H9 (cell line): Measurements from ENCODE around the gene MAPK8IP2. TPM values are rescaled to one million over a fixed set of nuclear protein-coding genes. Genes with fewer than 3 reads are reported as not detected.

Experiments
- DNase-seq: peaks from one replicate; pipeline ENCODE4 v3.0.0-alpha.2; 2017
- H2AFZ ChIP-seq: one replicate; pipeline ENCODE4 v1.6.1; 2013; ENCODE audit warnings: mild to moderate bottlenecking, low read length, control low read depth, moderate library complexity
- H2AK5ac ChIP-seq: 2 replicates; pipeline ENCODE4 v1.6.1; 2013; ENCODE audit warnings: low read length, control low read depth, mixed read lengths; ENCODE audit not compliant: insufficient read length
- H2BK120ac ChIP-seq: one replicate; pipeline ENCODE4 v1.6.1; 2013; ENCODE audit warnings: low read depth, mild to moderate bottlenecking, low read length, control low read depth, inconsistent platforms; ENCODE audit not compliant: poor library complexity, severe bottlenecking
- H2BK12ac ChIP-seq: 2 replicates; pipeline ENCODE4 v1.6.1; 2013; ENCODE audit warnings: low read length, control low read depth, mixed read lengths, low read depth; ENCODE audit not compliant: insufficient read length
- H2BK15ac ChIP-seq: 2 replicates; pipeline ENCODE4 v1.6.1; 2013; ENCODE audit warnings: low read depth, low read length, control low read depth
- H2BK20ac ChIP-seq: one replicate; pipeline ENCODE4 v1.6.1; 2013; ENCODE audit warnings: low read depth, mild to moderate bottlenecking, low read length, control low read depth, inconsistent platforms; ENCODE audit not compliant: poor library complexity, severe bottlenecking
- H2BK5ac ChIP-seq: 2 replicates; pipeline ENCODE4 v1.6.1; 2013; ENCODE audit warnings: low read length, control low read depth, mixed read lengths; ENCODE audit not compliant: insufficient read length
- H3K14ac ChIP-seq: 2 replicates; pipeline ENCODE4 v1.6.1; 2013; ENCODE audit warnings: low read length, control low read depth; ENCODE audit not compliant: insufficient read depth
- H3K18ac ChIP-seq: 2 replicates; pipeline ENCODE4 v1.6.1; 2013; ENCODE audit warnings: low read depth, mild to moderate bottlenecking, mixed read lengths, low read length, control low read depth; ENCODE audit not compliant: insufficient read length
- H3K23ac ChIP-seq: 2 replicates; pipeline ENCODE4 v1.6.1; 2013; ENCODE audit warnings: low read length, control low read depth, mixed read lengths, low read depth; ENCODE audit not compliant: insufficient read length
- H3K23me2 ChIP-seq: 2 replicates; pipeline ENCODE4 v1.6.1; 2013; ENCODE audit warnings: low read depth, mild to moderate bottlenecking, mixed read lengths, low read length, control low read depth; ENCODE audit not compliant: insufficient read length, poor library complexity, severe bottlenecking
- H3K27ac ChIP-seq: 2 replicates; pipeline ENCODE4 v1.5.1; 2013; ENCODE audit warnings: low read length, control low read depth, mixed read lengths, low read depth; ENCODE audit not compliant: insufficient read length
- H3K27me3 ChIP-seq: 2 replicates; pipeline ENCODE4 v1.6.1; 2013; ENCODE audit warnings: low read length, control low read depth, inconsistent platforms; ENCODE audit not compliant: insufficient read depth
- H3K4ac ChIP-seq: 2 replicates; pipeline ENCODE4 v1.6.1; 2013; ENCODE audit warnings: low read depth, mild to moderate bottlenecking, control low read depth, inconsistent platforms, low read length, moderate library complexity
- H3K4me1 ChIP-seq: 2 replicates; pipeline ENCODE4 v1.6.1; 2013; ENCODE audit warnings: low read length, control low read depth, inconsistent platforms; ENCODE audit not compliant: insufficient read depth
- H3K4me2 ChIP-seq: 2 replicates; pipeline ENCODE4 v1.6.1; 2013; ENCODE audit warnings: low read length, control low read depth, mixed read lengths; ENCODE audit not compliant: insufficient read length, insufficient read depth
- H3K56ac ChIP-seq: 2 replicates; pipeline ENCODE4 v1.6.1; 2013; ENCODE audit warnings: low read depth, mild to moderate bottlenecking, mixed read lengths, low read length, control low read depth; ENCODE audit not compliant: insufficient read length
- H3K79me1 ChIP-seq: 2 replicates; pipeline ENCODE4 v1.6.1; 2013; ENCODE audit warnings: low read depth, mild to moderate bottlenecking, moderate library complexity, low read length, control low read depth, inconsistent platforms; ENCODE audit not compliant: insufficient read depth, poor library complexity, severe bottlenecking
- H3K79me2 ChIP-seq: 2 replicates; pipeline ENCODE4 v1.6.1; 2013; ENCODE audit warnings: low read length, control low read depth, inconsistent platforms; ENCODE audit not compliant: insufficient read depth
- H3K9ac ChIP-seq: 2 replicates; pipeline ENCODE4 v1.6.1; 2013; ENCODE audit warnings: low read length, control low read depth, mixed read lengths; ENCODE audit not compliant: insufficient read length; ENCODE audit errors: extremely low read depth
- H3K9me3 ChIP-seq: one replicate; pipeline ENCODE4 v1.6.1; 2013; ENCODE audit warnings: low read depth, low read length, inconsistent platforms; ENCODE audit not compliant: control insufficient read depth
- H3T11ph ChIP-seq: one replicate; pipeline ENCODE4 v1.6.1; 2013; ENCODE audit warnings: mild to moderate bottlenecking, low read length, control low read depth, inconsistent platforms
- H4K20me1 ChIP-seq: one replicate; pipeline ENCODE4 v1.6.1; 2013; ENCODE audit not compliant: control insufficient read depth, insufficient read length, insufficient read depth
- H4K5ac ChIP-seq: 2 replicates; pipeline ENCODE4 v1.6.1; 2013; ENCODE audit warnings: low read depth, mild to moderate bottlenecking, mixed read lengths, low read length, control low read depth; ENCODE audit not compliant: insufficient read length
- H4K8ac ChIP-seq: replicated peaks from 2 replicates; pipeline ENCODE4 v1.6.1; 2013; ENCODE audit warnings: low read length, control low read depth, mixed read lengths, low read depth; ENCODE audit not compliant: insufficient read length
- H4K91ac ChIP-seq: 2 replicates; pipeline ENCODE4 v1.6.1; 2013; ENCODE audit warnings: low read depth, mild to moderate bottlenecking, moderate library complexity, mixed read lengths, low read length, control low read depth; ENCODE audit not compliant: insufficient read length
- H3K27ac Mint-ChIP-seq, 3 experiments: 2 replicates in 2 of 3; 3 replicates in 1 of 3; pipeline ENCODE4 v1.8.0; 2020 to 2021; ENCODE audit warnings: mixed read lengths in 3 of 3, mild to moderate bottlenecking in 1 of 3, moderate library complexity in 1 of 3
- H3K27me3 Mint-ChIP-seq: 2 replicates; pipeline ENCODE4 v1.8.0; 2021; ENCODE audit warnings: low read depth, mild to moderate bottlenecking, moderate library complexity, mixed read lengths
- H3K36me3 Mint-ChIP-seq, 3 experiments: 2 replicates in 2 of 3; 3 replicates in 1 of 3; pipeline ENCODE4 v1.8.0; 2020 to 2021; ENCODE audit warnings: low read depth in 3 of 3, mixed read lengths in 3 of 3; ENCODE audit not compliant: insufficient read depth in 1 of 3
- H3K4me1 Mint-ChIP-seq, 2 experiments: 2 replicates each; pipeline ENCODE4 v1.8.0; 2020; ENCODE audit warnings: mixed read lengths in 2 of 2
- H3K4me3 Mint-ChIP-seq, 2 experiments: 2 replicates in 1 of 2; 3 replicates in 1 of 2; pipeline ENCODE4 v1.8.0; 2020 to 2021; ENCODE audit warnings: mild to moderate bottlenecking in 2 of 2, mixed read lengths in 2 of 2, moderate library complexity in 1 of 2
- H3K9me3 Mint-ChIP-seq, 2 experiments: 2 replicates in 1 of 2; 3 replicates in 1 of 2; pipeline ENCODE4 v1.8.0; 2020; ENCODE audit warnings: mild to moderate bottlenecking in 2 of 2, mixed read lengths in 2 of 2, moderate library complexity in 1 of 2
- CTCF ChIP-seq: fragments of 200-600 bp; sonication (generic); conservative IDR thresholded peaks from 3 replicates; pipeline ENCODE4 v1.8.0; 2021; ENCODE audit warnings: antibody characterized with exemption, mild to moderate bottlenecking
- WGBS: extraction: QIAGEN DNeasy Blood & Tissue Kit; methylation state at CpG from one replicate; pipeline ENCODE4 v1.1.7; 2013; ENCODE audit warnings: missing lambda C conversion rate, low lambda C conversion rate, mixed read lengths; ENCODE audit not compliant: insufficient read length; ENCODE audit errors: extremely low coverage; 5-methylcytosine and 5-hydroxymethylcytosine counted together
- total RNA-seq: library from RNA; stranded (reverse); gene quantifications from 2 replicates; pipeline ENCODE4 v1.2.1, GENCODE V29; 2021

MAPK8IP2 gene
- total RNA-seq, 1 experiment from 2014 or later, result 5.7 TPM

GRCh38 chr22:50609599-50609998 is 9.0 kb downstream of the MAPK8IP2 start:
- Histone ChIP-seq H4K91ac (no peak overlapping the region), H3K23ac (no peak overlapping the region), H3K9ac (no peak overlapping the region), H3K79me1 (no peaks in the 10 kb centered on the region), H2BK20ac (no peak overlapping the region), H3K14ac (no peak overlapping the region), H2BK5ac (no peak overlapping the region), H3K56ac (no peak overlapping the region), H2BK120ac (no peak overlapping the region), H3K79me2 (no peaks in the 10 kb centered on the region), H3K4ac (no peak overlapping the region), H3K4me2 (no peak overlapping the region), H2BK15ac (no peak overlapping the region), H3K23me2 (peaks cover 5% of the 10 kb centered on the region), H3K4me1 (peaks cover 3% of the 10 kb centered on the region; the same call in 1 of the 2 replicates), H3K27me3 (no peaks in the 10 kb centered on the region), H3K27ac (no peak overlapping the region), H3T11ph (no peak overlapping the region), H3K18ac (no peak overlapping the region), H2AK5ac (no peak overlapping the region), H3K9me3 (no peaks in the 10 kb centered on the region), H4K5ac (no peak overlapping the region), H4K20me1 (no peaks in the 10 kb centered on the region), H2AFZ (no peak overlapping the region), H2BK12ac (no peak overlapping the region), H4K8ac (no peak overlapping the region)
- Mint-ChIP-seq H3K4me1 (peaks cover 10 to 16% of the 10 kb centered on the region in 2 experiments), H3K36me3 (no peaks in the 10 kb centered on the region; a peak in 2 of 7 replicates), H3K9me3 (peaks cover 0 to 3% of the 10 kb centered on the region in 2 experiments; a peak in 1 of 5 replicates), H3K27ac (no peak overlapping the region), H3K27me3 (peaks cover 41% of the 10 kb centered on the region), H3K4me3 (no peak overlapping the region)
- WGBS, result no CpG with 5 or more reads among the region's 12 CpGs
- no peak for DNase-seq
- TF ChIP-seq CTCF, result no peak
